Activated T-helper 1 cell treated with anti-CD3 and anti-CD28 coated beads, Interleukin-12 subunit alpha, Interleukin-12 subunit beta, Interleukin-2, Interleukin-4 antibody, amounts not matched to agents 30 ng/mL and 10 ng/mL and 1 ng/mL, durations not matched to agents 14 hours and 24 hours and 36 hours (primary cell): ENCODE data around the gene TIMM21. TPM values are rescaled to one million over a fixed set of nuclear protein-coding genes. Genes with fewer than 3 reads are reported as not detected.

Experiments
- DNase-seq: peaks from one replicate; pipeline ENCODE4 v3.0.0; 2021; ENCODE audit warnings: low spot score
- H3K27ac Mint-ChIP-seq: one replicate; pipeline ENCODE4 v1.8.0; 2021; ENCODE audit warnings: mild to moderate bottlenecking, mixed read lengths
- H3K27me3 Mint-ChIP-seq: one replicate; pipeline ENCODE4 v1.8.0; 2022; ENCODE audit warnings: mild to moderate bottlenecking, moderate library complexity, mixed read lengths; ENCODE audit not compliant: insufficient read depth
- H3K36me3 Mint-ChIP-seq: one replicate; pipeline ENCODE4 v1.8.0; 2021; ENCODE audit warnings: low read depth, mixed read lengths
- H3K4me1 Mint-ChIP-seq: one replicate; pipeline ENCODE4 v1.8.0; 2021; ENCODE audit warnings: low read depth, mixed read lengths
- H3K4me3 Mint-ChIP-seq: one replicate; pipeline ENCODE4 v1.8.0; 2021; ENCODE audit warnings: mild to moderate bottlenecking, moderate library complexity, mixed read lengths
- H3K9me3 Mint-ChIP-seq: one replicate; pipeline ENCODE4 v1.8.0; 2021; ENCODE audit warnings: mixed read lengths
- intact Hi-C: fragments of 100-400 bp; cut with micrococcal nuclease; formaldehyde crosslinking; loops from one replicate; pipeline ENCODE4 v1.15.1; 2024
- total RNA-seq: library from RNA; stranded (reverse); gene quantifications from 2 replicates; pipeline ENCODE4 v1.2.3, GENCODE V29; 2022

The TIMM21 gene, protein sequence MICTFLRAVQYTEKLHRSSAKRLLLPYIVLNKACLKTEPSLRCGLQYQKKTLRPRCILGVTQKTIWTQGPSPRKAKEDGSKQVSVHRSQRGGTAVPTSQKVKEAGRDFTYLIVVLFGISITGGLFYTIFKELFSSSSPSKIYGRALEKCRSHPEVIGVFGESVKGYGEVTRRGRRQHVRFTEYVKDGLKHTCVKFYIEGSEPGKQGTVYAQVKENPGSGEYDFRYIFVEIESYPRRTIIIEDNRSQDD
- 54.1 and 60.2 TPM in 2 replicates for total RNA-seq

DNA sequence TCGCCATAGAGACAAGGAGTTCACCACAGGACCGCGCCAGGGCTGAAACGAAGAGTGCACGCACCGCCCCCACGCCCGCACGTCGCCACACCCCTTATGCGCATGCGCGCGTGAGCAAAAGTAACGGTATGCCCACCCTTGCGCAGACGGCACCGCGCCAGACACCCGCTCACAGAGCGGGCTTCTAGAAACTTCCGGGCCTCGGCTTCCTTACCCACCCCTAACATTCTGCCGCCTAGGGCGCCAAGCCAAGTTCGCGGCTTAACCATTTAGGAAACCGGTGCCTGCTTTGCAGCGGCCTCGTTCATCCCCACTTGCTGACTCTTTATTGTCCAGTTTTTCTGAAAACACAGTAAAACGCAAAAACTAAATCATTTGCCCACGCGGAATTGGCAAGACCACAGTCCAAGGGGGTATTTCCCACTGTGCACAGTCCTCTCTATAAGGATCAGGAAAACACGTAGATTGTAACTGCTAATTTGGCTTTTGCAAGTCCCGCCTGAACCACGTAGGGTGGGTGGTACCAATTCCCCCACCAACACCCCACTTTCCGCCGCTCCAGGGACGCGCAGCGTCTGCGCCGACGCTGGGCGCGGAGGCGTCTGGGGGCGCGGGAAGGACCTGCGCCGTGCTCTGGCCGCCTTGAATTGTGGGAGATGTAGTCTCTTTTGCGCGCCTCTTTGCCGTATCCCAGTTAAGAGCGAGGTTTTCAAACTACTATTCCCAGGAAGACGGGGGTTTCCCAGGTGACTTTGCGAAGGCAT, at the start of gene TIMM21, which contains the start of gene FBXO15:
Gene TIMM21 (plus strand): TSS at position 745 of the 764 bp plus-strand sequence. CDS start 286 bp downstream, outside the sequence.
Gene FBXO15 (minus strand): TSS at position 56 of the 764 bp plus-strand sequence. CDS start 49 bp downstream, at position 7.
- Mint-ChIP-seq H3K9me3 (no peaks in the 10 kb centered on the region), H3K27me3 (peaks cover 8% of the 10 kb centered on the region), H3K4me3 (peak within 1 kb of the TSS; percentile 92), H3K36me3 (peaks cover 6% of the 10 kb centered on the region), H3K27ac (peak within 1 kb of the TSS; percentile 96), H3K4me1 (peaks cover 51% of the 10 kb centered on the region)
- intact Hi-C loops = loop anchor here (1.0 to 2.0 kb wide), 12 partner anchors 8 to 1061 kb away; partner anchors contain the start of genes PTGR3 and ZNF407
- DNase-seq = peak; percentile 94

DNA sequence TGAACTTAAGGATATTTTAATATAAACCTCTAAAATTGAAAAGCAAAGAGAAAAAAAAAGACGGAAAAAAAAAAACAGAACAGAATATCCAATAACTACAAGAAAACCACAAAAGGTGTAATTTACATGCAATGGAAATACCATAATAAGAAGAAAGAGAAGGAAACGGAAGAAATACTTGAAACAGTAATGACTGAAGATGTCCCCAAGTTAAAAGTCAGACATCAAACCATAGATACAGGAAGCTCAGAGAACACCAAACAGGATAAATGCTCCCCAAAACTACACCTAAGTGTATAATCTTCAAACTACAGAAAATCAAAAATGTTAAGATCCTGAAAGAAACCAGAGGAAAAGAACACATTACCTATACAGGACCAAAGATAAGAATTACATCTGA, 39.9 kb upstream of the TIMM21 start:
- Mint-ChIP-seq H3K9me3 (peaks cover 22% of the 10 kb centered on the region), H3K4me3 (no peak overlapping the region), H3K36me3 (peaks cover 5% of the 10 kb centered on the region), H3K27ac (peak overlapping the region; percentile 37), H3K4me1 (peaks cover 16% of the 10 kb centered on the region), H3K27me3 (peaks cover 4% of the 10 kb centered on the region)
- intact Hi-C loops = no loop called here
- DNase-seq = no peak

DNA sequence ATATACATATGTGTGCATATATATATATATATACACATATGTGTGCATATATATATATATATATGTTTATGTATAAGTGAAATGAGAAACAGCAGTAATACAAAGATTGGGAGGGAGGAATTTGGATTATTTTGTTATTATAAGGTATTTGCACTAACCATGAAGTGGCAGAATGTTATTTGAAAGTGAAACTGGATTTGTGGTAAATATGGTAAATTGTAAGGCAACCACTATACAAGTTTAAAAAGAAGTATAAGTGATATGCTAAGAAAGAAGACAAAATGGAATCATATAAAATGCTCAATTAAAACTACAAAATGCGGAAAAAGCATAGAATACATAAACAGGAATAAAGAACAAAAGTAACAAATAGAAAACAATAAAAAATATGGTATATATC, 38.2 kb upstream of the TIMM21 start:
- Mint-ChIP-seq H3K4me3 (no peak overlapping the region), H3K27ac (no peak overlapping the region), H3K9me3 (peaks cover 22% of the 10 kb centered on the region), H3K27me3 (peaks cover 2% of the 10 kb centered on the region), H3K36me3 (peaks cover 5% of the 10 kb centered on the region), H3K4me1 (peaks cover 21% of the 10 kb centered on the region)
- DNase-seq = no peak
- intact Hi-C loops = no loop called here

DNA sequence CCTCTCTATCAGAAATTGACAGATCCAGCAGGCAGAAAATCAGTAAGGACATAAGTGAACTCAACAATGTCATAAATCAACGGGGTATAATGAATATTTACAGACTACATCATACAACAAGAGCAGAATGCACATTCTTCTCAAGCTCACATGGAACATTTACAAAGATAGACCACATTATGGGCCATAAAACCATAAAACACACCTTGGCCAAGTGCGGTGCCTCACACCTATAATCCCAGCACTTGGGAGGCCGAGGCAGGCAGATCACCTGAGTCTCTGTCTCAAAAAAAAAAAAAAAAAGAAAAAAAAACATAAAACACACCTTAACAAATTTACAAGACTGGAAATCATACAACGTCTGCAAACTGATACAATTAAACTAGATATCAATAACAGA, 37.3 kb upstream of the TIMM21 start:
- Mint-ChIP-seq H3K4me3 (no peak overlapping the region), H3K9me3 (peaks cover 22% of the 10 kb centered on the region), H3K27ac (no peak overlapping the region), H3K36me3 (peaks cover 5% of the 10 kb centered on the region), H3K27me3 (peaks cover 2% of the 10 kb centered on the region), H3K4me1 (peaks cover 21% of the 10 kb centered on the region)
- no peak for DNase-seq
- intact Hi-C loops = no loop called here

DNA sequence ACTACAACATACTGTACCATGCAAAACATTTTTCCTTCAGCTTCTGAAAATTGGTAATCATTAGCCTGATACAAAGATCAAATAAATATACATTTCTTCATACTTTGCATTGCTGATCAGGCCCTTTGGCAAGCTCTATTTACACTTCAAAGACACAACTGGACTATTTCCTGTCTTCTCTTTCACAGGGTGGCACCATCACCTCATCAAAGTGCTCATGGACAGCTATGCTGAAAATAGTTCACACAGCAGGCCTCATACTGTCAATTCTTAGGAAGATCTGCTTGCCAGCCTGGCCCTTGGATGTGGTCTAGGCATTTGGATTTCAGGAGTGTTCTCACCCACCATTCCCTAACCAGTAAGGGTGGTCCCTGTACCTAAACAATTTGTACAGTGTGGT, 34.6 kb upstream of the TIMM21 start:
- H3K9me3 Mint-ChIP-seq = peaks cover 16% of the 10 kb centered on the region
- DNase-seq = no peak
- intact Hi-C loops = no loop called here
- H3K36me3 Mint-ChIP-seq = peaks cover 3% of the 10 kb centered on the region
- H3K27me3 Mint-ChIP-seq = peaks cover 2% of the 10 kb centered on the region
- peaks cover 17% of the 10 kb centered on the region for H3K4me1 Mint-ChIP-seq
- no peak overlapping the region for H3K4me3 Mint-ChIP-seq
- no peak overlapping the region for H3K27ac Mint-ChIP-seq

DNA sequence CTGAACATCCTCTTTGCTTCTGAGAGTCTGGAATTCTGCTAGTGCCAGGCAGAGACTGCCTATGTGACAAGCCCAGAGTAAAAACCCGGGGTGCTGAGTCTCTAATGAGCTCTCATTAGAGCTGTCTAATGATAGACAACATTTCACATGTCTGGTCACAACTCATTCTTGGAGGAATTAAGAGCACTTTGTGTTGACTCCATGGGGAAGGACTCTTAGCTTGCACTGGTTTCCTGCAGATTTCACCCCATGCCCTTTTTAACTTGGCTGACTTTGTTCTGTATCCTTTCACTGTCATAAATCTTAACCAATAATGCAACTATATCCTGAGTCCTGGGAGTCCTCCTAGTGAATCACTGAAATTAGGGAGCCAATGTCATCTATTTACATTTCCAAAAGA, 34.2 kb upstream of the TIMM21 start:
- intact Hi-C loops = no loop called here
- no peak for DNase-seq
- Mint-ChIP-seq H3K36me3 (peaks cover 3% of the 10 kb centered on the region), H3K9me3 (peaks cover 12% of the 10 kb centered on the region), H3K27ac (no peak overlapping the region), H3K27me3 (peaks cover 2% of the 10 kb centered on the region), H3K4me1 (peaks cover 17% of the 10 kb centered on the region), H3K4me3 (no peak overlapping the region)

DNA sequence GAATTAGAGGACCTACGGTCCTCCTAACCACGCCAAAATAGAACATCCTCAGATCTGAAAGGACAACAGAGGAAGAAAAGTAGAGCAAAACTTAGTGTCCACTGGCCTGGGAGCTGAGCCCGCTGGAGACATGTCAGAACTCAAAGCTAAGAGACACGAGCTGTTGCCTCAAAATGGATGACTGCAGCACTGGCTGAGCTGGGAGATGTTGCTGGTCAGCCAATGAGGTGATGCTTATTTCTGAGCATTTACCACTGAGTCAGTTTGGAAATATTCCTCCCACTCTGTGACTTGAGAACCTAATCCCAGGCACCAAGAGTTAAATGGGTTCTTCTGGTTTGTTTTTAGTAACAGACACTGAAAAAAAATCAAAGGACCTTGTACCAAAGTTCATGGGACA, 33.3 kb upstream of the TIMM21 start:
- Mint-ChIP-seq H3K27me3 (peaks cover 3% of the 10 kb centered on the region), H3K9me3 (peaks cover 12% of the 10 kb centered on the region), H3K4me1 (peaks cover 17% of the 10 kb centered on the region), H3K4me3 (no peak overlapping the region), H3K36me3 (peaks cover 3% of the 10 kb centered on the region), H3K27ac (no peak overlapping the region)
- DNase-seq = no peak
- intact Hi-C loops = no loop called here

DNA sequence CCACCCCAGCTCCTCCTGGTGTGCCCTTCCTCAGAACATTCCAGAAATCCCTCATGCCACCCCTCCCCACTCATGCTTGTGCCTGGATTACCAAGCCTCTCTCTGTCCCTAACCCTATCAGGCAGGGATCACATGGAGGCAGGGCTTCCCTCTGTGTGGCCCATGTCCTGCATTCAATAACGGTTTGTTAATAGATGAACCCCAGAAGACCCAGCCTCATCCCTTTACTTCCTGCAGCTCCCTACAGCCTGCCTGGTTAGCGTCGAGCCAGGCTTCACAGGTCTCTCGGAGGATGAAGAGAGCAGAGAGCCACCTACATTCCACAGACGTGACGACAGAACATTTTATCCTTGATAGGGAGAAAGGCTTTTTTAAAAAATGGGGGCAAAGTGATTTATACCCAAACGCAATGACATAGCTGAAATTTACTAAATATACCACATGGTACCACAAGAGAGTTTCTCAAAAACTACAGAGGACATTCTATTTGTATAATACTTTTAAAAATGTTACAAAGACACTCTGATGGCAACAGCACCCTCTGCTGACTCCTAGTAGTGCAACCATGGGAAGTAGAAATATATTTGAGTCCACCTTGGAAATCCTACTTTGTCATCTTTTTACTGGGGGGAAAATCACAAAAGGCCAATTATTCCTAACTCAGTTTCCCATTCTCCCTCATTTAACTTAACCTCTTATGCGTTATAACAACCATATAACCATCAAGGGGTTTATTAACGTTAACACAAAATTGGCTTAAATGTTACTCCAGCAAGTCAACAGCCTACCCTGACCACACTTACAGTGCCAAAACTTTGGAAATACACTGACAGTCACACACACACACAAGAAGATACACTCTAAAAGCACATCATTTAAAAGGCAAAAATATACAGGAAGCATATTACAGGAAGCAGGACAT, 31.4 kb upstream of the TIMM21 start:
- H3K36me3 Mint-ChIP-seq = no peaks in the 10 kb centered on the region
- H3K9me3 Mint-ChIP-seq = peaks cover 6% of the 10 kb centered on the region
- peaks cover 8% of the 10 kb centered on the region for H3K4me1 Mint-ChIP-seq
- H3K27me3 Mint-ChIP-seq = peaks cover 2% of the 10 kb centered on the region
- DNase-seq = no peak
- H3K27ac Mint-ChIP-seq = no peak overlapping the region
- no peak overlapping the region for H3K4me3 Mint-ChIP-seq
- intact Hi-C loops = loop anchor here (1.0 to 2.0 kb wide), 3 partner anchors 32 to 77 kb away; partner anchors contain the start of gene TIMM21

DNA sequence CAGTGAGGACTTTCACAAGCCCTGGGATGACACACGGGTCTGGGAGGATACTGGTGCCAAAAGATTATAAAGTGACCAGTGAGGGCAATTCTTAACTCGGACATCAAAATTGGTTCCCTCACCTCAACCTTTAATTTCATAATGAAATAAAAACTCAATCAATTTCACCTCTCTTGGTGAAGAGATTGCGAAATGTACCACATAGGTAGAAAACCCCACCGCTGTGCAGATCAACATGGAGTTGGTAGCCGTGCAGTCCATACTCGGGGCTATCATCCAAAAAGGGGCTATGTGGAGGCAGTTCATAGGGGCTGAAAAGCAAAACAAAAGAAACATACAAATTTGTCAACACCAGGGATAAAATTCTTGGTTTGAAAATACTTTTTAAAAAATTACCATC, 25.1 kb upstream of the TIMM21 start:
- DNase-seq = no peak
- no peak overlapping the region for H3K27ac Mint-ChIP-seq
- peaks cover 9% of the 10 kb centered on the region for H3K27me3 Mint-ChIP-seq
- no peaks in the 10 kb centered on the region for H3K36me3 Mint-ChIP-seq
- H3K4me1 Mint-ChIP-seq = no peaks in the 10 kb centered on the region
- intact Hi-C loops = no loop called here
- no peak overlapping the region for H3K4me3 Mint-ChIP-seq
- H3K9me3 Mint-ChIP-seq = no peaks in the 10 kb centered on the region

DNA sequence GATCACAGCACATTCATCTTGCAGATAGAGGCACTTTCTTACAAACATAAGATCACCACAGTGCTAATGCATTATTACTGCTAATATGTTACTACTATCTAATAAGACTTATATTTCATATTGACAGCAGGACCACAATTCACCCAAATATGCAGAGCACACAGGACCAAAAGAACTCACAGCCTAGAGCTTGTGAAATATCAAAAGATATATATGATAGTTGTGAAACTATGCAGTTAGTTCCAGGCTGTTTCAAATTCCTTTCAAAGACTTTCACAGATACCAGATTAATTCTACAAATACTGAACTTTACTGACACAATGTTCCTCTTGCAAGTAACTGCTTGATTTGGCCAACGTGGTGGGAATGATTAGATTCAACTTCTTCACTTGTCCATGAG, 23.7 kb upstream of the TIMM21 start:
- Mint-ChIP-seq H3K4me1 (no peaks in the 10 kb centered on the region), H3K27me3 (peaks cover 7% of the 10 kb centered on the region), H3K27ac (no peak overlapping the region), H3K36me3 (no peaks in the 10 kb centered on the region), H3K4me3 (no peak overlapping the region), H3K9me3 (no peaks in the 10 kb centered on the region)
- DNase-seq = no peak
- intact Hi-C loops = no loop called here

DNA sequence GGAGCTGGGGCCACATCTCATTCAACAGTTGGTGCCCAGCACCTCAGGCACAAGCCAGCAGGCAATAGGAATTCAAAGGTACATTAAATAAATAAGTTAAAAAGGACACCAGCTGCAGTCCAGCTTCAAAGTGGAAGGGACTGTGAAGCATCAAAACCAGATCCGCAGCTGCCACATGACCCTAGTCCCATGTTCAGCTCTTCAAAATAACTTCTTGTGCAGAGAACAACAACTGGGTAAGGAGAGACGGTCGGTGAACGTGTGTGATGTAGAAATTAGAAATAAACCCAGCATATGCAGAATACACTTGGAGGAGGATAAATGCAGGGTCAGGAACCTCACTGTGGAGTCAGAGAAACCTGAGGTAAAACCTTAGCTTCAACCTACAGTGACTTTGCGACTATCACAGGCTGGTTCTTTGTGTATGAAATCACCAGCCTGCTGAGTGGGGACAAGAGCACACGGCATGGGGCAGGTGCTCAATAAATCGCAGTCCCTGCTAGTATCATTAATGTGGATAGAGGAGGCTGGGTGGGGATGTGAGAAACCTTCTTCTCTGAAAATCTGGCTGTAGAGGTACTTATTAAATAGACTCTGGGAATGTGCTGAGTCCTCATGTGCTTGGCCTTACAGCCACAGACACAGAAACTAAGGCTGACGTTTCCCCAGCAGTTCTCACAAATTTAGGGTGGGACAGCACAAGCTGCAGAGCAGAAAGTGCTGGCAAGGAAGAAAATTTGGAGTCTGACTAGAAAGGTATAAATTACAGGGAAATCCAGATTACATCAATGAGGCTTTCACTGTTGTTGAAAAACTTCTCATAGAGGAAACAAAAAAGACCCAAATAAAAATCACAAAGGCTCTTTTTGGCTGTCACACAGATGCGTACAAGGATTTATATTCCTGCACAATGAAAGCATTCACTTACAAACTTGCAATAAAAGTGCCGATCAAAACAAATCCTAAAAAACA, 21.4 kb upstream of the TIMM21 start:
- no peaks in the 10 kb centered on the region for H3K4me1 Mint-ChIP-seq
- no peak overlapping the region for H3K4me3 Mint-ChIP-seq
- H3K36me3 Mint-ChIP-seq = no peaks in the 10 kb centered on the region
- intact Hi-C loops = no loop called here
- H3K9me3 Mint-ChIP-seq = no peaks in the 10 kb centered on the region
- peaks cover 6% of the 10 kb centered on the region for H3K27me3 Mint-ChIP-seq
- no peak for DNase-seq
- H3K27ac Mint-ChIP-seq = no peak overlapping the region

DNA sequence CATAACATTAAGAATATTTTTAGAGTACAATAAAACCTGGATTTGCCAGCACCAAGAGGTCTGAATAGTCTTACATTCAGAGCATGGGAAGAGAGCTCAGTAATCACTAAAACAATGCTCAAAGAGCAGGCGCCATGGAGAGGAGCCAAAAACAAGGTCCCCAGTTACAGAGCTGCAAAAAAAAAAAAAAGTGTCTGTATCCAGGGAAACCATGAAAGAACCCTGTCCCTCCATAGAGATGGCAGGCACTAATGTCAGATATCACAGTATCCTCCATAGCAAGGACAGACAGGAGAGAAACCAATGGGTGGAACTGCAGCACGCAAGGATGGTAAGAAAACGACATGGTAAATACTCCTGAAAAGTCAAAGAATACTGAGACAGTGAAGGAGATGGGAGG, 20.2 kb upstream of the TIMM21 start:
- H3K4me3 Mint-ChIP-seq = no peak overlapping the region
- no peaks in the 10 kb centered on the region for H3K4me1 Mint-ChIP-seq
- no peak for DNase-seq
- intact Hi-C loops = no loop called here
- peaks cover 5% of the 10 kb centered on the region for H3K27me3 Mint-ChIP-seq
- no peak overlapping the region for H3K27ac Mint-ChIP-seq
- H3K9me3 Mint-ChIP-seq = no peaks in the 10 kb centered on the region
- no peaks in the 10 kb centered on the region for H3K36me3 Mint-ChIP-seq
